Measurements from ENCODE around the gene CAMSAP1.

CAMSAP1 gene

DNA sequence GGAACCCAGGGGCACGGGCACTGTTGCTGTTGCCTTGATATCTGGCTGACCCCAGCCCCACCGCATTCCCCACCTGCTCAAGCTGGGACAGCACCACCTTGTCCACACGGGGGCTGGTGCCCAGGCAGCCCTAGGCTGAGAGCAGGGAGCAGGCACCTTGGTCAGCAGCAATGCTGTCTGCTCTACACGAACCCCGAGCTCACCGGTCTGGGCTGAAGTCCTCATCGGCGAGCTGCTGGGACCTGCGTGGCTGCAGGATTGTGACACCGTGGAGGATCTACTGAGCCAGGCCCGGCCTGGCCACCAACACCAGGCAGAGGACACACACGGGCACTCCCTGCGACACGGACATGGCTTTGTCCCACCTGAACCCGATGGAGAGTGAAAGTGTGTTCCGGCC lies 127.3 kb downstream of the CAMSAP1 start:
- Histone ChIP-seq H3K36me3 (ENCODE audit: control insufficient read depth in 2 of 2, insufficient read depth in 2 of 2, low read length in 2 of 2) (no peaks in the 10 kb centered on the region), H3K4me3 (ENCODE audit: low read length in 2 of 2) (no peak overlapping the region), H3K4me1 (ENCODE audit: control insufficient read depth, insufficient read depth, low read length) (no peaks in the 10 kb centered on the region), H3K9me3 (ENCODE audit: control insufficient read depth in 2 of 2, low read length in 2 of 2) (no peaks in the 10 kb centered on the region), H3K27me3 (ENCODE audit: control insufficient read depth in 1 of 2, insufficient read depth in 2 of 2, low read length in 2 of 2) (peaks cover 0 to 8% of the 10 kb centered on the region in 2 donors), H3K9ac (ENCODE audit: low read length in 2 of 2) (no peak overlapping the region), H3K27ac (ENCODE audit: low read length) (no peak overlapping the region)

DNA sequence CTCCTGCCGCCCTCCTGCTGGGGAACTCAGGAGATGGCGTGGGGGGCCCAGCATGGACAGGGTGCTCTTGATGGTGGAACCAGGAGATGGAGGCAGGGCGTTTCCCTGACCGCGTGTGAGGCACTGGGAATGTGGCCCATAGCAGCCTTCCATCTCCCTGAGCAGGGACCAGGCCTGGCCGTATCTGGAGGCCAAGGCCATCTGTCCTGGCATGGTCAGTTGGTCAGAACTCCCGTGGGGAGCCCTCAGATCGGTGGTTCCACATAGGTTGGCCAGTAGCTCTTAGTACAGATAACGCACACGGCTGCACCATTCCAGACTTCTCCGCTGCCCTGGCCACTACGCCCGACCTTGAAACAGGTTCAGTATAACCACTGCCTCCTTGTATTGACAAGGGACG lies 127.8 kb downstream of the CAMSAP1 start:
- no peaks in the 10 kb centered on the region for H3K9me3 ChIP-seq (ENCODE audit: control insufficient read depth in 2 of 2, low read length in 2 of 2)
- H3K4me1 ChIP-seq (ENCODE audit: control insufficient read depth, insufficient read depth, low read length), result no peaks in the 10 kb centered on the region
- H3K9ac ChIP-seq (ENCODE audit: low read length in 2 of 2), result no peak overlapping the region
- H3K27me3 ChIP-seq (ENCODE audit: control insufficient read depth in 1 of 2, insufficient read depth in 2 of 2, low read length in 2 of 2), result peaks cover 0 to 8% of the 10 kb centered on the region in 2 donors
- H3K36me3 ChIP-seq (ENCODE audit: control insufficient read depth in 2 of 2, insufficient read depth in 2 of 2, low read length in 2 of 2), result no peaks in the 10 kb centered on the region
- H3K4me3 ChIP-seq (ENCODE audit: low read length in 2 of 2), result no peak overlapping the region
- no peak overlapping the region for H3K27ac ChIP-seq (ENCODE audit: low read length)

- no peak overlapping the region for H3K9ac ChIP-seq (ENCODE audit: low read length in 2 of 2)
- H3K27me3 ChIP-seq (ENCODE audit: control insufficient read depth in 1 of 2, insufficient read depth in 2 of 2, low read length in 2 of 2), result peaks cover 3 to 8% of the 10 kb centered on the region in 2 donors
Measured at GRCh38 chr9:135778421-135778820, 128.9 kb downstream of the CAMSAP1 start.

DNA sequence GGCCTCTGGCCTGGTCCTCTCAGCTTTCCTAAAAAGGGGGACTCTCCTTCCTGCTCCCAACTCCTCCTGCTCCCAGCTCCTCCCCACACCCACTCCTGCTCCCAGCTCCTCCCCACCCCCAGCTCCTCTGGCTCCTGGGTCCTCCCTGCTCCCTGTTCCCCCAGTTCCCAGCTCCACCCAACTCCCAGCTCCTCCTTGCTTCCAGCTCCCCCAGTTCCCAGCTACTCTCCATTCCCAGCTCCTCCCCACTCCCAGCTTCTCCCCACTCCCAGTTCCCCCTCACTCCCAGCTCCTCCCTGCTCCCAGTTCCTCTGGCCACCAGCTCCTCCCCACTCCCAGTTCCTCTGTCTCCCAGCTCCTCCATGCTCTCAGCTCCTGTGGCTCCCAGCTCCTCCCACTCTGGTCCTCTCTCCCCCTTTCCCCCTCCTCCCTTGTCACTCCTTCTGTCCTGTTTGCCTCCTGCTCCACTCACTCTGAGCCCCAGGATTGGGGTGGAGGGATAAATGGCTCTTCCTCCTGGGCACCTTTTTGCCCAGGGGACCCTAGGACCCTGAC lies 129.6 kb downstream of the CAMSAP1 start:
- Histone ChIP-seq H3K9ac (ENCODE audit: low read length in 2 of 2) (no peak overlapping the region), H3K36me3 (ENCODE audit: control insufficient read depth in 2 of 2, insufficient read depth in 2 of 2, low read length in 2 of 2) (no peaks in the 10 kb centered on the region), H3K4me1 (ENCODE audit: control insufficient read depth, insufficient read depth, low read length) (no peaks in the 10 kb centered on the region), H3K27me3 (ENCODE audit: control insufficient read depth in 1 of 2, insufficient read depth in 2 of 2, low read length in 2 of 2) (peaks cover 5 to 13% of the 10 kb centered on the region in 2 donors), H3K27ac (ENCODE audit: low read length) (no peak overlapping the region), H3K9me3 (ENCODE audit: control insufficient read depth in 2 of 2, low read length in 2 of 2) (no peaks in the 10 kb centered on the region), H3K4me3 (ENCODE audit: low read length in 2 of 2) (no peak overlapping the region)

More at GRCh38 chr9:135778421-135778820, 128.9 kb downstream of the CAMSAP1 start:
- H3K4me1 ChIP-seq (ENCODE audit: control insufficient read depth, insufficient read depth, low read length), result no peaks in the 10 kb centered on the region
- no peak overlapping the region for H3K4me3 ChIP-seq (ENCODE audit: low read length in 2 of 2)
- no peaks in the 10 kb centered on the region for H3K36me3 ChIP-seq (ENCODE audit: control insufficient read depth in 2 of 2, insufficient read depth in 2 of 2, low read length in 2 of 2)
- H3K9me3 ChIP-seq (ENCODE audit: control insufficient read depth in 2 of 2, low read length in 2 of 2), result no peaks in the 10 kb centered on the region
- H3K27ac ChIP-seq (ENCODE audit: low read length), result no peak overlapping the region

GRCh38 chr9:135776893-135777622 lies 130.3 kb downstream of the CAMSAP1 start:
- H3K27ac ChIP-seq (ENCODE audit: low read length), result no peak overlapping the region
- H3K27me3 ChIP-seq (ENCODE audit: control insufficient read depth in 1 of 2, insufficient read depth in 2 of 2, low read length in 2 of 2), result peaks cover 5 to 20% of the 10 kb centered on the region in 2 donors
- no peaks in the 10 kb centered on the region for H3K4me1 ChIP-seq (ENCODE audit: control insufficient read depth, insufficient read depth, low read length)
- no peak overlapping the region for H3K4me3 ChIP-seq (ENCODE audit: low read length in 2 of 2)
- no peak overlapping the region for H3K9ac ChIP-seq (ENCODE audit: low read length in 2 of 2)
- no peaks in the 10 kb centered on the region for H3K9me3 ChIP-seq (ENCODE audit: control insufficient read depth in 2 of 2, low read length in 2 of 2)
- no peaks in the 10 kb centered on the region for H3K36me3 ChIP-seq (ENCODE audit: control insufficient read depth in 2 of 2, insufficient read depth in 2 of 2, low read length in 2 of 2)

- H3K27ac ChIP-seq (ENCODE audit: low read length), result no peak overlapping the region
- no peaks in the 10 kb centered on the region for H3K36me3 ChIP-seq (ENCODE audit: control insufficient read depth in 2 of 2, insufficient read depth in 2 of 2, low read length in 2 of 2)
- H3K4me3 ChIP-seq (ENCODE audit: low read length in 2 of 2), result no peak overlapping the region
- no peak overlapping the region for H3K9ac ChIP-seq (ENCODE audit: low read length in 2 of 2)
- H3K4me1 ChIP-seq (ENCODE audit: control insufficient read depth, insufficient read depth, low read length), result no peaks in the 10 kb centered on the region
- H3K27me3 ChIP-seq (ENCODE audit: control insufficient read depth in 1 of 2, insufficient read depth in 2 of 2, low read length in 2 of 2), result peaks cover 5 to 27% of the 10 kb centered on the region in 2 donors
- no peaks in the 10 kb centered on the region for H3K9me3 ChIP-seq (ENCODE audit: control insufficient read depth in 2 of 2, low read length in 2 of 2)
Measured at GRCh38 chr9:135775911-135776310, 131.4 kb downstream of the CAMSAP1 start.

- H3K9ac ChIP-seq (ENCODE audit: low read length in 2 of 2), result no peak overlapping the region
- H3K36me3 ChIP-seq (ENCODE audit: control insufficient read depth in 2 of 2, insufficient read depth in 2 of 2, low read length in 2 of 2), result no peaks in the 10 kb centered on the region
- H3K27ac ChIP-seq (ENCODE audit: low read length), result no peak overlapping the region
- H3K27me3 ChIP-seq (ENCODE audit: control insufficient read depth in 1 of 2, insufficient read depth in 2 of 2, low read length in 2 of 2), result peaks cover 5 to 25% of the 10 kb centered on the region in 2 donors
- no peak overlapping the region for H3K4me3 ChIP-seq (ENCODE audit: low read length in 2 of 2)
- no peaks in the 10 kb centered on the region for H3K9me3 ChIP-seq (ENCODE audit: control insufficient read depth in 2 of 2, low read length in 2 of 2)
- H3K4me1 ChIP-seq (ENCODE audit: control insufficient read depth, insufficient read depth, low read length), result no peaks in the 10 kb centered on the region
Measured at GRCh38 chr9:135774794-135775525, 132.4 kb downstream of the CAMSAP1 start.

DNA sequence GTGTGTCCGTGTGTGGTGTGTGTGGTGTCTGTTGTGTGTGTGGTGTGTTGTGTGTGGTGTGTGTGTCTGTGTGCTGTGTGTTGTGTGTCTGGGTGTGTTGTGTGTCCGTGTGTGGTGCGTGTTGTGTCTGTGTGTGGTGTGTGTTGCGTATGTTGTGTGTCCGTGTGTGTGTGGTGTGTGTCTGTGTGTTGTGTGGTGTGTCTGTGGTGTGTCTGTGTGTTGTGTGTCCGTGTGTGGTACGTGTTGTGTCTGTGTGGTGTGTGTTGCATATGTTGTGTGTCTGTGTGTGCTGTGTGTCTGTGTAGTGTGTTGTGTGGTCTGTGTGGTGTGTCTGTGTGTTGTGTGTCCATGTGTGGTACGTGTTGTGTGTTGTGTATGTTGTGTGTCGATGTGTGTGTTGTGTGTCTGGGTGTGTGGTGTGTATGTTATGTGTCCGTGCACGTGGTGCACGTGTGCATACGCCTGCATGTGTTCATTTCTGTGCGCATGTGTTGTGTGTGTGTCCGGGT lies 133.1 kb downstream of the CAMSAP1 start:
- no peak overlapping the region for H3K9ac ChIP-seq (ENCODE audit: low read length in 2 of 2)
- peaks cover 5 to 22% of the 10 kb centered on the region in 2 donors for H3K27me3 ChIP-seq (ENCODE audit: control insufficient read depth in 1 of 2, insufficient read depth in 2 of 2, low read length in 2 of 2)
- H3K27ac ChIP-seq (ENCODE audit: low read length), result no peak overlapping the region
- no peak overlapping the region for H3K4me3 ChIP-seq (ENCODE audit: low read length in 2 of 2)
- no peaks in the 10 kb centered on the region for H3K9me3 ChIP-seq (ENCODE audit: control insufficient read depth in 2 of 2, low read length in 2 of 2)
- no peaks in the 10 kb centered on the region for H3K36me3 ChIP-seq (ENCODE audit: control insufficient read depth in 2 of 2, insufficient read depth in 2 of 2, low read length in 2 of 2)
- H3K4me1 ChIP-seq (ENCODE audit: control insufficient read depth, insufficient read depth, low read length), result no peaks in the 10 kb centered on the region

GRCh38 chr9:135773530-135774238 lies 133.7 kb downstream of the CAMSAP1 start:
- Histone ChIP-seq H3K9ac (ENCODE audit: low read length in 2 of 2) (no peak overlapping the region), H3K4me1 (ENCODE audit: control insufficient read depth, insufficient read depth, low read length) (no peaks in the 10 kb centered on the region), H3K27ac (ENCODE audit: low read length) (no peak overlapping the region), H3K4me3 (ENCODE audit: low read length in 2 of 2) (no peak overlapping the region), H3K36me3 (ENCODE audit: control insufficient read depth in 2 of 2, insufficient read depth in 2 of 2, low read length in 2 of 2) (no peaks in the 10 kb centered on the region), H3K9me3 (ENCODE audit: control insufficient read depth in 2 of 2, low read length in 2 of 2) (no peaks in the 10 kb centered on the region), H3K27me3 (ENCODE audit: control insufficient read depth in 1 of 2, insufficient read depth in 2 of 2, low read length in 2 of 2) (peaks cover 7 to 22% of the 10 kb centered on the region in 2 donors)

DNA sequence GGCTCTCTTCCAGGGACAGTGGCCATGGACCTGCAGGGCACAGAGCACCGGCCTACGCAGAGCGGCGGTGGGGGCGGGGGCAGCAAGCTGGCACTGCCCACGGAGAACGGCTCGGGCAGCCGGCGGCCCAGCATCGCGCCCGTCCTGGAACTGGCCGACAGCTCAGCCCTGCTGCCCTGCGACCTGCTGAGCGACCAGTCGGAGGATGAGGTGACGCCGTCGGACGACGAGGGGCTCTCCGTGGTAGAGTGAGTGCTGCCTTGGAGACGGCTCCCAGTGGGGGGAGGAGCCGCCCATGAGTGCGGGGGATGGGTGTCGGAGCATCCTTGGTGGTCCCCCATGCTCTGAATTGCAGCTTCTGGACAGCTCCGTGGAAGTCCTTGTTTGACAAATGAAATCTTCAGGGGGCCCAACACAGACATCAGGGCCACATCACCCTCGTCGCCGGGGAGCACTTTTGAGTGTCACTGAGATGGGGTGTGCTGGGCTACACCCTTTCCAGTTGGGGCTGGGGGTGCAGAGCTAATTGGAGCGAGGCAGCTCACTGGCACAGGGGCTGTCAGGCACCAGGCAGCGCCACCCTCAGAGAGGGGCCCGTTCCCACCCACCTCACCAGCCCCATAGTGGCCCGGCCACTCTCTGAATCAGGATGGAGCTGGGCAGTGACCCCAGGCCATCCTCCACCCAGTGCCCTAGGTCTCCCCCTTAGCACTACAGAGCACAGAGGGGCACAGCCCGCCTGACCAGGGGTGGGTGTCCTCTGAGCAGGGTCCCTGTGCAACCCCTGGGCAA lies 134.4 kb downstream of the CAMSAP1 start:
- no peak overlapping the region for H3K27ac ChIP-seq (ENCODE audit: low read length)
- no peaks in the 10 kb centered on the region for H3K4me1 ChIP-seq (ENCODE audit: control insufficient read depth, insufficient read depth, low read length)
- H3K9ac ChIP-seq (ENCODE audit: low read length in 2 of 2), result no peak overlapping the region
- no peak overlapping the region for H3K4me3 ChIP-seq (ENCODE audit: low read length in 2 of 2)
- H3K9me3 ChIP-seq (ENCODE audit: control insufficient read depth in 2 of 2, low read length in 2 of 2), result no peaks in the 10 kb centered on the region
- peaks cover 7 to 22% of the 10 kb centered on the region in 2 donors for H3K27me3 ChIP-seq (ENCODE audit: control insufficient read depth in 1 of 2, insufficient read depth in 2 of 2, low read length in 2 of 2)
- H3K36me3 ChIP-seq (ENCODE audit: control insufficient read depth in 2 of 2, insufficient read depth in 2 of 2, low read length in 2 of 2), result no peaks in the 10 kb centered on the region

Data from stomach smooth muscle (tissue), 2 donors.